WTC11 (cell line): ENCODE data around the gene SHC3. TPM values are rescaled to one million over a fixed set of nuclear protein-coding genes. Genes with fewer than 3 reads are reported as not detected.

Source experiments
- ATAC-seq: fragments of 200-7000 bp; cut with Tn5 transposase; 2 replicates; pipeline ENCODE4 v1.10.0; 2021; ENCODE audit warnings: mild to moderate bottlenecking, moderate library complexity
- CTCF ChIA-PET: fragments of 300-600 bp; sonication (Branson Sonifier 250); formaldehyde crosslinking; loops from one replicate; lab custom pipeline; 2021; ENCODE audit warnings: antibody characterized with exemption; lab: Charles Lee
- POLR2A ChIA-PET: fragments of 350-600 bp; sonication (Branson Sonifier 250); formaldehyde crosslinking; loops from one replicate; lab custom pipeline; 2021; ENCODE audit warnings: antibody characterized with exemption; lab: Charles Lee
- DNase-seq: peaks from one replicate; pipeline ENCODE4 v3.0.0; 2021; ENCODE audit warnings: low spot score
- H3K27ac Mint-ChIP-seq: 2 replicates; pipeline ENCODE4 v1.8.0; 2021; ENCODE audit warnings: mixed read lengths
- H3K27me3 Mint-ChIP-seq: 2 replicates; pipeline ENCODE4 v1.8.0; 2021; ENCODE audit warnings: low read depth, mild to moderate bottlenecking, moderate library complexity, mixed read lengths
- H3K36me3 Mint-ChIP-seq: 2 replicates; pipeline ENCODE4 v1.8.0; 2021; ENCODE audit warnings: mixed read lengths
- H3K4me1 Mint-ChIP-seq: 2 replicates; pipeline ENCODE4 v1.8.0; 2022; ENCODE audit warnings: mixed read lengths
- H3K4me3 Mint-ChIP-seq: 2 replicates; pipeline ENCODE4 v1.8.0; 2021; ENCODE audit warnings: mild to moderate bottlenecking, moderate library complexity, mixed read lengths
- H3K9me3 Mint-ChIP-seq: 2 replicates; pipeline ENCODE4 v1.8.0; 2021; ENCODE audit warnings: mixed read lengths
- ARID4B ChIP-seq: sonication (generic); formaldehyde crosslinking; IDR thresholded peaks from 2 replicates; pipeline ENCODE4 v1.8.0; 2023; ENCODE audit warnings: missing genetic modification reagents, mild to moderate bottlenecking, borderline replicate concordance
- ATF1 ChIP-seq: sonication (generic); formaldehyde crosslinking; IDR thresholded peaks from 2 replicates; pipeline ENCODE4 v1.8.1; 2023; ENCODE audit warnings: mild to moderate bottlenecking, moderate library complexity, missing genetic modification reagents
- CREB1 ChIP-seq: sonication (generic); formaldehyde crosslinking; IDR thresholded peaks from 2 replicates; pipeline ENCODE4 v1.8.0; 2023; ENCODE audit warnings: mild to moderate bottlenecking, missing genetic modification reagents
- ESRRA ChIP-seq: sonication (generic); formaldehyde crosslinking; IDR thresholded peaks from 2 replicates; pipeline ENCODE4 v1.8.1; 2022; ENCODE audit warnings: mild to moderate bottlenecking, missing genetic modification reagents, borderline replicate concordance
- ETV6 ChIP-seq: sonication (generic); formaldehyde crosslinking; IDR thresholded peaks from 2 replicates; pipeline ENCODE4 v1.8.1; 2022; ENCODE audit warnings: mild to moderate bottlenecking, missing genetic modification reagents
- GRHL2 ChIP-seq: fragments of 250-450 bp; sonication (Bioruptor Pico); IDR thresholded peaks from 2 replicates; pipeline ENCODE4 v1.8.0; 2022; ENCODE audit warnings: mild to moderate bottlenecking, moderate library complexity; ENCODE audit not compliant: insufficient replicate concordance, severe bottlenecking
- IRF2 ChIP-seq: sonication (generic); formaldehyde crosslinking; IDR thresholded peaks from 2 replicates; pipeline ENCODE4 v1.8.0; 2022; ENCODE audit warnings: low read depth, missing genetic modification reagents, borderline replicate concordance
- JUN ChIP-seq: sonication (generic); formaldehyde crosslinking; IDR thresholded peaks from 2 replicates; pipeline ENCODE4 v1.8.0; 2023; ENCODE audit warnings: mild to moderate bottlenecking, missing genetic modification reagents
- PREB ChIP-seq: sonication (generic); formaldehyde crosslinking; IDR thresholded peaks from 2 replicates; pipeline ENCODE4 v1.8.1; 2022; ENCODE audit warnings: mild to moderate bottlenecking, missing genetic modification reagents, moderate library complexity, borderline replicate concordance
- RORB ChIP-seq: fragments of 250-450 bp; sonication (Bioruptor Pico); IDR thresholded peaks from 2 replicates; pipeline ENCODE4 v1.9.0; 2021; ENCODE audit warnings: mild to moderate bottlenecking
- SP1 ChIP-seq: sonication (generic); formaldehyde crosslinking; conservative IDR thresholded peaks from 2 replicates; pipeline ENCODE4 v1.8.1; 2022; ENCODE audit warnings: missing genetic modification reagents
- ZNF219 ChIP-seq: sonication (generic); formaldehyde crosslinking; IDR thresholded peaks from 2 replicates; pipeline ENCODE4 v1.8.0; 2023; ENCODE audit warnings: missing genetic modification reagents, mild to moderate bottlenecking, borderline replicate concordance
- ZNF317 ChIP-seq: sonication (generic); formaldehyde crosslinking; IDR thresholded peaks from 2 replicates; pipeline ENCODE4 v1.8.1; 2023; ENCODE audit warnings: low read depth, mild to moderate bottlenecking, moderate library complexity, missing genetic modification reagents, borderline replicate concordance
- ZNF532 ChIP-seq: fragments of 250-450 bp; sonication (Bioruptor Pico); IDR thresholded peaks from 2 replicates; pipeline ENCODE4 v1.9.0; 2021; ENCODE audit warnings: mild to moderate bottlenecking, borderline replicate concordance
- total RNA-seq: library from RNA; stranded (reverse); gene quantifications from 3 replicates; pipeline ENCODE4 v1.2.3, GENCODE V29; 2021
- TF ChIP-seq, protein P1 (sequence below): sonication (generic); formaldehyde crosslinking; IDR thresholded peaks from 2 replicates; pipeline ENCODE4 v1.8.1; 2023; ENCODE audit warnings: mild to moderate bottlenecking, missing genetic modification reagents, borderline replicate concordance
- TF ChIP-seq, protein P2 (sequence below): sonication (generic); formaldehyde crosslinking; IDR thresholded peaks from 2 replicates; pipeline ENCODE4 v1.8.1; 2022; ENCODE audit warnings: mild to moderate bottlenecking, moderate library complexity, missing genetic modification reagents
- TF ChIP-seq, protein P3 (sequence below): sonication (generic); formaldehyde crosslinking; IDR thresholded peaks from 2 replicates; pipeline ENCODE4 v1.8.1; 2023; ENCODE audit warnings: mild to moderate bottlenecking, missing genetic modification reagents
- TF ChIP-seq, protein P4 (sequence below): sonication (generic); formaldehyde crosslinking; IDR thresholded peaks from 2 replicates; pipeline ENCODE4 v1.8.1; 2023; ENCODE audit warnings: mild to moderate bottlenecking, moderate library complexity, missing genetic modification reagents

SHC3 gene
- total RNA-seq, 1 experiment from 2014 or later = 4.9 TPM

GRCh38 chr9:88959727-88960469, 218.7 kb downstream of the SHC3 start:
- POLR2A ChIA-PET = no interaction called here
- DNase-seq (no peak), ATAC-seq (no peak)
- no peaks in the 10 kb centered on the region for H3K27me3 Mint-ChIP-seq
- no peak overlapping the region for H3K4me3 Mint-ChIP-seq
- no peak overlapping the region for H3K27ac Mint-ChIP-seq
- CTCF ChIA-PET = no interaction called here
- H3K4me1 Mint-ChIP-seq = peaks cover 21% of the 10 kb centered on the region
- peaks cover 5% of the 10 kb centered on the region for H3K9me3 Mint-ChIP-seq
- no peaks in the 10 kb centered on the region for H3K36me3 Mint-ChIP-seq
- no peak for TF ChIP-seq SP1 (CRISPR knock-in tag)
- TF ChIP-seq, protein P1, sequence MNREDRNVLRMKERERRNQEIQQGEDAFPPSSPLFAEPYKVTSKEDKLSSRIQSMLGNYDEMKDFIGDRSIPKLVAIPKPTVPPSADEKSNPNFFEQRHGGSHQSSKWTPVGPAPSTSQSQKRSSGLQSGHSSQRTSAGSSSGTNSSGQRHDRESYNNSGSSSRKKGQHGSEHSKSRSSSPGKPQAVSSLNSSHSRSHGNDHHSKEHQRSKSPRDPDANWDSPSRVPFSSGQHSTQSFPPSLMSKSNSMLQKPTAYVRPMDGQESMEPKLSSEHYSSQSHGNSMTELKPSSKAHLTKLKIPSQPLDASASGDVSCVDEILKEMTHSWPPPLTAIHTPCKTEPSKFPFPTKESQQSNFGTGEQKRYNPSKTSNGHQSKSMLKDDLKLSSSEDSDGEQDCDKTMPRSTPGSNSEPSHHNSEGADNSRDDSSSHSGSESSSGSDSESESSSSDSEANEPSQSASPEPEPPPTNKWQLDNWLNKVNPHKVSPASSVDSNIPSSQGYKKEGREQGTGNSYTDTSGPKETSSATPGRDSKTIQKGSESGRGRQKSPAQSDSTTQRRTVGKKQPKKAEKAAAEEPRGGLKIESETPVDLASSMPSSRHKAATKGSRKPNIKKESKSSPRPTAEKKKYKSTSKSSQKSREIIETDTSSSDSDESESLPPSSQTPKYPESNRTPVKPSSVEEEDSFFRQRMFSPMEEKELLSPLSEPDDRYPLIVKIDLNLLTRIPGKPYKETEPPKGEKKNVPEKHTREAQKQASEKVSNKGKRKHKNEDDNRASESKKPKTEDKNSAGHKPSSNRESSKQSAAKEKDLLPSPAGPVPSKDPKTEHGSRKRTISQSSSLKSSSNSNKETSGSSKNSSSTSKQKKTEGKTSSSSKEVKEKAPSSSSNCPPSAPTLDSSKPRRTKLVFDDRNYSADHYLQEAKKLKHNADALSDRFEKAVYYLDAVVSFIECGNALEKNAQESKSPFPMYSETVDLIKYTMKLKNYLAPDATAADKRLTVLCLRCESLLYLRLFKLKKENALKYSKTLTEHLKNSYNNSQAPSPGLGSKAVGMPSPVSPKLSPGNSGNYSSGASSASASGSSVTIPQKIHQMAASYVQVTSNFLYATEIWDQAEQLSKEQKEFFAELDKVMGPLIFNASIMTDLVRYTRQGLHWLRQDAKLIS (CRISPR knock-in tag) = no peak
- TF ChIP-seq ZNF317 (CRISPR knock-in tag) = no peak
- TF ChIP-seq, protein P2, sequence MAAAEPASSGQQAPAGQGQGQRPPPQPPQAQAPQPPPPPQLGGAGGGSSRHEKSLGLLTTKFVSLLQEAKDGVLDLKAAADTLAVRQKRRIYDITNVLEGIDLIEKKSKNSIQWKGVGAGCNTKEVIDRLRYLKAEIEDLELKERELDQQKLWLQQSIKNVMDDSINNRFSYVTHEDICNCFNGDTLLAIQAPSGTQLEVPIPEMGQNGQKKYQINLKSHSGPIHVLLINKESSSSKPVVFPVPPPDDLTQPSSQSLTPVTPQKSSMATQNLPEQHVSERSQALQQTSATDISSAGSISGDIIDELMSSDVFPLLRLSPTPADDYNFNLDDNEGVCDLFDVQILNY (CRISPR knock-in tag) = no peak
- no peak for TF ChIP-seq IRF2 (CRISPR knock-in tag)
- no peak for TF ChIP-seq PREB (CRISPR knock-in tag)
- TF ChIP-seq ARID4B (CRISPR knock-in tag) = no peak
- TF ChIP-seq ZNF532 (CRISPR knock-in tag) = no peak
- no peak for TF ChIP-seq CREB1 (CRISPR knock-in tag)
- TF ChIP-seq ESRRA = no peak
- TF ChIP-seq, protein P3, sequence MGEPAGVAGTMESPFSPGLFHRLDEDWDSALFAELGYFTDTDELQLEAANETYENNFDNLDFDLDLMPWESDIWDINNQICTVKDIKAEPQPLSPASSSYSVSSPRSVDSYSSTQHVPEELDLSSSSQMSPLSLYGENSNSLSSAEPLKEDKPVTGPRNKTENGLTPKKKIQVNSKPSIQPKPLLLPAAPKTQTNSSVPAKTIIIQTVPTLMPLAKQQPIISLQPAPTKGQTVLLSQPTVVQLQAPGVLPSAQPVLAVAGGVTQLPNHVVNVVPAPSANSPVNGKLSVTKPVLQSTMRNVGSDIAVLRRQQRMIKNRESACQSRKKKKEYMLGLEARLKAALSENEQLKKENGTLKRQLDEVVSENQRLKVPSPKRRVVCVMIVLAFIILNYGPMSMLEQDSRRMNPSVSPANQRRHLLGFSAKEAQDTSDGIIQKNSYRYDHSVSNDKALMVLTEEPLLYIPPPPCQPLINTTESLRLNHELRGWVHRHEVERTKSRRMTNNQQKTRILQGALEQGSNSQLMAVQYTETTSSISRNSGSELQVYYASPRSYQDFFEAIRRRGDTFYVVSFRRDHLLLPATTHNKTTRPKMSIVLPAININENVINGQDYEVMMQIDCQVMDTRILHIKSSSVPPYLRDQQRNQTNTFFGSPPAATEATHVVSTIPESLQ (CRISPR knock-in tag) = no peak
- TF ChIP-seq ATF1 (CRISPR knock-in tag) = no peak
- TF ChIP-seq, protein P4, sequence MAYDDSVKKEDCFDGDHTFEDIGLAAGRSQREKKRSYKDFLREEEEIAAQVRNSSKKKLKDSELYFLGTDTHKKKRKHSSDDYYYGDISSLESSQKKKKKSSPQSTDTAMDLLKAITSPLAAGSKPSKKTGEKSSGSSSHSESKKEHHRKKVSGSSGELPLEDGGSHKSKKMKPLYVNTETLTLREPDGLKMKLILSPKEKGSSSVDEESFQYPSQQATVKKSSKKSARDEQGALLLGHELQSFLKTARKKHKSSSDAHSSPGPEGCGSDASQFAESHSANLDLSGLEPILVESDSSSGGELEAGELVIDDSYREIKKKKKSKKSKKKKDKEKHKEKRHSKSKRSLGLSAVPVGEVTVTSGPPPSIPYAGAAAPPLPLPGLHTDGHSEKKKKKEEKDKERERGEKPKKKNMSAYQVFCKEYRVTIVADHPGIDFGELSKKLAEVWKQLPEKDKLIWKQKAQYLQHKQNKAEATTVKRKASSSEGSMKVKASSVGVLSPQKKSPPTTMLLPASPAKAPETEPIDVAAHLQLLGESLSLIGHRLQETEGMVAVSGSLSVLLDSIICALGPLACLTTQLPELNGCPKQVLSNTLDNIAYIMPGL (CRISPR knock-in tag) = no peak
- TF ChIP-seq RORB = no peak
- TF ChIP-seq ETV6 (CRISPR knock-in tag) = no peak
- no peak for TF ChIP-seq JUN (CRISPR knock-in tag)
- no peak for TF ChIP-seq GRHL2 (CRISPR knock-in tag)
- TF ChIP-seq ZNF219 (CRISPR knock-in tag) = no peak
